GM12865 (cell line): ENCODE measurements around the gene DNAAF1.
"Not testable (repeated sequence)": the region's sequence is repeated elsewhere in the genome, so short reads cannot be mapped to it uniquely, and the experiment has no call there.

Source experiments
- DNase-seq: peaks from one replicate; pipeline ENCODE4 v3.0.0; 2010; ENCODE audit warnings: low read depth
- H3K4me3 ChIP-seq: 2 replicates; pipeline ENCODE4 v1.5.1; 2011; ENCODE audit warnings: mild to moderate bottlenecking, low read depth, low read length, control low read depth
- TF ChIP-seq, protein P1 (sequence below): IDR thresholded peaks from 2 replicates; pipeline ENCODE4 v1.5.1; 2011; ENCODE audit warnings: low read length, control low read depth, low read depth, inconsistent platforms; ENCODE audit not compliant: insufficient read depth; ENCODE audit errors: missing control alignments

The DNAAF1 gene

GRCh38 chr16:84199097-84199496 lies 54.0 kb downstream of the DNAAF1 start:
- no peak overlapping the region for H3K4me3 ChIP-seq
- no peak for DNase-seq
- TF ChIP-seq, protein P1, sequence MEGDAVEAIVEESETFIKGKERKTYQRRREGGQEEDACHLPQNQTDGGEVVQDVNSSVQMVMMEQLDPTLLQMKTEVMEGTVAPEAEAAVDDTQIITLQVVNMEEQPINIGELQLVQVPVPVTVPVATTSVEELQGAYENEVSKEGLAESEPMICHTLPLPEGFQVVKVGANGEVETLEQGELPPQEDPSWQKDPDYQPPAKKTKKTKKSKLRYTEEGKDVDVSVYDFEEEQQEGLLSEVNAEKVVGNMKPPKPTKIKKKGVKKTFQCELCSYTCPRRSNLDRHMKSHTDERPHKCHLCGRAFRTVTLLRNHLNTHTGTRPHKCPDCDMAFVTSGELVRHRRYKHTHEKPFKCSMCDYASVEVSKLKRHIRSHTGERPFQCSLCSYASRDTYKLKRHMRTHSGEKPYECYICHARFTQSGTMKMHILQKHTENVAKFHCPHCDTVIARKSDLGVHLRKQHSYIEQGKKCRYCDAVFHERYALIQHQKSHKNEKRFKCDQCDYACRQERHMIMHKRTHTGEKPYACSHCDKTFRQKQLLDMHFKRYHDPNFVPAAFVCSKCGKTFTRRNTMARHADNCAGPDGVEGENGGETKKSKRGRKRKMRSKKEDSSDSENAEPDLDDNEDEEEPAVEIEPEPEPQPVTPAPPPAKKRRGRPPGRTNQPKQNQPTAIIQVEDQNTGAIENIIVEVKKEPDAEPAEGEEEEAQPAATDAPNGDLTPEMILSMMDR: no peak

GRCh38 chr16:84199861-84200260 lies 54.8 kb downstream of the DNAAF1 start:
- no peak overlapping the region for H3K4me3 ChIP-seq
- TF ChIP-seq, protein P1: no peak
- DNase-seq: no peak

GRCh38 chr16:84204551-84204950 lies 59.4 kb downstream of the DNAAF1 start:
- DNase-seq, H3K4me3 ChIP-seq: not testable (repeated sequence)

DNA sequence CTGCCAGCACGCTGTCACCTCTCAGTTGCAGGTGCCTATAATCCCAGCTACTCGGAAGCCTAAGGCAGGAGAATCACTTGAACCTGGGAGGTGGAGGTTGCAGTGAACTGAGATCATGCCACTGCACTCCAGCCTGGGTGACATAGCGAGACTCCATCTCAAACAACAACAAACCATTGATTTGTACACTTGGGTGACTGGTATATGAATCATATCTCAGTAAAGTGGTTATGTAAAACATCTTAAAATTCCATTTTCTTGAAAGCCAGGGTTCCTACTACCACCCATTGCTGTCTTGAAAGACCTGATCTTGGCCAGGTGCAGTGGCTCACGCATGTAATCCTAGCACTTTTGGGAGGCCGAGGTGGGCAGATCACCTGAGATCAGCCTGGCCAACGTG lies 60.0 kb downstream of the DNAAF1 start:
- not testable (repeated sequence) for DNase-seq, H3K4me3 ChIP-seq

GRCh38 chr16:84205976-84206691 lies 61.0 kb downstream of the DNAAF1 start:
- no peak for DNase-seq
- TF ChIP-seq, protein P1: no peak
- no peak overlapping the region for H3K4me3 ChIP-seq

GRCh38 chr16:84207251-84207650 lies 62.1 kb downstream of the DNAAF1 start:
- H3K4me3 ChIP-seq: no peak overlapping the region
- TF ChIP-seq, protein P1: no peak
- DNase-seq: no peak

GRCh38 chr16:84207879-84208278 lies 62.8 kb downstream of the DNAAF1 start:
- TF ChIP-seq, protein P1: no peak
- H3K4me3 ChIP-seq: no peak overlapping the region
- DNase-seq: no peak

DNA sequence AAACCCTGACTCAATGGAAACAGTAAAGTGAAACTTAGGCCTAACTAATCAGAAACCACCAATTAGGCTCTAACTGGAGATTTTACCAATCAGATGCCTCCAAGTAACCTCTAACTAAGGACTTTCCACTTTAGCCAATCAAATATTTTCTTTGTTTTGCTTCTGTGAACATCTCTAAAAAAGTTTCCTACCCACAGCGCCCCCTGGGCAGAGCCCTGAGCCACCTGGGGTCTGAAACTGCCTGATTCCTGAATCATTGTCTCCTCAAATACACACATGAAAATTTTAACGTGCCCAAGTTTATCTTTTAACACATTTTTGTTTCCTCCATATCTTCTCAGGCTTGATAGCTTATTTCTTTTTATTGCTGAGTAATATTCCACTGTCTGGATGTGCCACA lies 64.9 kb downstream of the DNAAF1 start:
- TF ChIP-seq, protein P1: no peak
- H3K4me3 ChIP-seq: no peak overlapping the region
- no peak for DNase-seq
